HepG2 (cell line): ENCODE results near the gene TFRC. TPM values are rescaled to one million over a fixed set of nuclear protein-coding genes. Genes with fewer than 3 reads are reported as not detected.

Experiments
- ATAC-seq: fragments of 200-7000 bp; cut with Tn5 transposase; 3 replicates; pipeline ENCODE4 v1.9.1; 2020; ENCODE audit warnings: mild to moderate bottlenecking, moderate library complexity
- BruUV-seq: library from RNA; stranded (reverse); fragments of 400-500 nt; replicated peaks from 2 replicates; lab custom pipeline; 2021; lab: Mats Ljungman, UMichigan
- CTCF ChIA-PET: fragments of 300-600 bp; formaldehyde crosslinking; extraction: SDS; loops from one replicate; lab custom pipeline; 2021; ENCODE audit warnings: low total read pairs, inconsistent platforms, low intra/inter-chr PET ratio; lab: Yijun Ruan, JAX
- POLR2A ChIA-PET: fragments of 350-600 bp; sonication (Branson Sonifier 250); formaldehyde crosslinking; loops from one replicate; lab custom pipeline; 2020; ENCODE audit warnings: antibody characterized with exemption, inconsistent platforms; lab: Yijun Ruan, JAX
- DNase-seq: peaks from one replicate; pipeline ENCODE4 v3.0.0-alpha.2; 2015; ENCODE audit warnings: low spot score
- FAIRE-seq: peaks from 3 replicates; lab custom pipeline; 2011; peaks lifted over from hg19 to GRCh38; lab: Jason Lieb, UNC
- H2AFZ ChIP-seq: one replicate; pipeline ENCODE4 v1.6.1; 2011; ENCODE audit warnings: low read length, inconsistent platforms
- H3K27ac ChIP-seq: fragments of 300-600 bp; 3 replicates; pipeline ENCODE4 v1.8.0; 2011; ENCODE audit warnings: mixed run types, mild to moderate bottlenecking, mixed read lengths, low read length, inconsistent platforms; ENCODE audit not compliant: insufficient read depth; ENCODE audit errors: extremely low read length
- H3K27me3 ChIP-seq, 2 experiments: fragments of 200-600 bp in 1 of 2; 2 replicates in 1 of 2; 3 replicates in 1 of 2; pipeline versions ENCODE4 v1.6.0 to v1.8.0; 2011; ENCODE audit warnings: low read length in 2 of 2, mild to moderate bottlenecking in 2 of 2, moderate library complexity in 2 of 2, inconsistent platforms in 1 of 2; ENCODE audit not compliant: insufficient read depth in 2 of 2, control insufficient read depth in 1 of 2
- H3K36me3 ChIP-seq, 2 experiments: fragments of 200-600 bp in 1 of 2; replicated peaks in 1 of 2; 2 replicates in 1 of 2; 3 replicates in 1 of 2; pipeline versions ENCODE4 v1.5.1 to v1.8.0; 2011; ENCODE audit warnings: low read length in 2 of 2, inconsistent platforms in 1 of 2; ENCODE audit not compliant: insufficient read depth in 2 of 2, control insufficient read depth in 1 of 2
- H3K4me1 ChIP-seq: 2 replicates; pipeline ENCODE4 v1.5.1; 2012; ENCODE audit warnings: low read length, inconsistent platforms; ENCODE audit not compliant: insufficient read depth
- H3K4me2 ChIP-seq: 2 replicates; pipeline ENCODE4 v1.6.0; 2011; ENCODE audit warnings: low read depth, low read length, inconsistent platforms
- H3K4me3 ChIP-seq, 3 experiments: fragments of 200-600 bp in 1 of 3; sonication (generic), shearing (Covaris generic) in 1 of 3; replicated peaks in 1 of 3; 2 replicates each; pipeline ENCODE4 v1.5.1; 2011 to 2016; ENCODE audit warnings: low read length in 3 of 3, inconsistent platforms in 2 of 3, low read depth in 2 of 3, mild to moderate bottlenecking in 2 of 3, control low read depth in 1 of 3, mixed read lengths in 1 of 3; ENCODE audit not compliant: insufficient read depth in 1 of 3
- H3K79me2 ChIP-seq: one replicate; pipeline ENCODE4 v1.6.1; 2011; ENCODE audit warnings: low read length, inconsistent platforms; ENCODE audit not compliant: insufficient read depth
- H3K9ac ChIP-seq: 2 replicates; pipeline ENCODE4 v1.6.0; 2011; ENCODE audit warnings: mild to moderate bottlenecking, low read depth, low read length, inconsistent platforms; ENCODE audit not compliant: insufficient read depth
- H3K9me3 ChIP-seq: 2 replicates; pipeline ENCODE4 v1.5.1; 2012; ENCODE audit warnings: mild to moderate bottlenecking, low read length
- H4K20me1 ChIP-seq: 2 replicates; pipeline ENCODE4 v1.6.0; 2011; ENCODE audit warnings: inconsistent platforms, mild to moderate bottlenecking, low read length, moderate library complexity; ENCODE audit not compliant: insufficient read depth
- EP300 ChIP-seq, 3 experiments: sonication (generic) in 1 of 3; formaldehyde crosslinking in 1 of 3; IDR thresholded peaks; 2 replicates each; pipeline versions ENCODE4 v1.5.1 to v1.6.1; 2011 to 2020; ENCODE audit warnings: low read depth in 2 of 3, low read length in 2 of 3, borderline replicate concordance in 1 of 3, improper control_type of control experiment in 1 of 3, mild to moderate bottlenecking in 1 of 3, missing genetic modification reagents in 1 of 3, moderate library complexity in 1 of 3
- GATAD2A ChIP-seq: IDR thresholded peaks from 2 replicates; pipeline ENCODE4 v1.6.1; 2016
- KDM4B ChIP-seq: sonication (generic); formaldehyde crosslinking; IDR thresholded peaks from 2 replicates; pipeline ENCODE4 v1.4.0; 2020; ENCODE audit warnings: missing genetic modification reagents
- MEF2D ChIP-seq: sonication (generic); formaldehyde crosslinking; IDR thresholded peaks from 2 replicates; pipeline ENCODE4 v1.5.1; 2020; ENCODE audit warnings: mild to moderate bottlenecking, missing genetic modification reagents
- MLLT10 ChIP-seq: sonication (generic); formaldehyde crosslinking; IDR thresholded peaks from 2 replicates; pipeline ENCODE4 v1.4.0; 2020; ENCODE audit warnings: missing genetic modification reagents
- PHF8 ChIP-seq: sonication (generic); formaldehyde crosslinking; IDR thresholded peaks from 2 replicates; pipeline ENCODE4 v1.5.0; 2020; ENCODE audit warnings: missing genetic modification reagents
- REL ChIP-seq: sonication (generic); formaldehyde crosslinking; conservative IDR thresholded peaks from 2 replicates; pipeline ENCODE4 v1.8.0; 2022; ENCODE audit warnings: mild to moderate bottlenecking, missing genetic modification reagents, moderate library complexity
- SOX13 ChIP-seq, 3 experiments: fragments of 450-650 bp in 1 of 3; sonication (generic) in 1 of 3; formaldehyde crosslinking in 1 of 3; IDR thresholded peaks in 2 of 3; conservative IDR thresholded peaks in 1 of 3; 2 replicates each; pipeline versions ENCODE4 v1.5.0 to v1.6.1; 2016 to 2020; ENCODE audit warnings: antibody characterized with exemption in 1 of 3, mild to moderate bottlenecking in 1 of 3, missing compliant biosample characterization in 1 of 3, missing genetic modification reagents in 1 of 3, moderate library complexity in 1 of 3
- SOX5 ChIP-seq: IDR thresholded peaks from 2 replicates; pipeline ENCODE4 v1.6.1; 2016; ENCODE audit warnings: borderline replicate concordance
- STAT5B ChIP-seq: sonication (generic); formaldehyde crosslinking; IDR thresholded peaks from 2 replicates; pipeline ENCODE4 v1.4.0; 2020; ENCODE audit warnings: missing genetic modification reagents
- ZBTB7B ChIP-seq: sonication (generic); formaldehyde crosslinking; IDR thresholded peaks from 2 replicates; pipeline ENCODE4 v1.4.0; 2020; ENCODE audit warnings: missing genetic modification reagents
- ZNF24 ChIP-seq: fragments of 450-650 bp; IDR thresholded peaks from 2 replicates; pipeline ENCODE4 v1.6.1; 2017; ENCODE audit warnings: antibody characterized with exemption, mild to moderate bottlenecking
- ZNF256 ChIP-seq: sonication (generic); formaldehyde crosslinking; conservative IDR thresholded peaks from 2 replicates; pipeline ENCODE4 v1.4.0; 2020; ENCODE audit warnings: missing genetic modification reagents
- ZNF530 ChIP-seq: sonication (generic); formaldehyde crosslinking; IDR thresholded peaks from 2 replicates; pipeline ENCODE4 v1.5.0; 2020; ENCODE audit warnings: low read depth, mild to moderate bottlenecking, missing genetic modification reagents
- ZNF607 ChIP-seq: sonication (generic); formaldehyde crosslinking; IDR thresholded peaks from 2 replicates; pipeline ENCODE4 v1.5.1; 2020; ENCODE audit warnings: missing genetic modification reagents, mild to moderate bottlenecking, borderline replicate concordance
- ZNF816 ChIP-seq: sonication (generic); formaldehyde crosslinking; IDR thresholded peaks from 2 replicates; pipeline ENCODE4 v1.8.0; 2022; ENCODE audit warnings: missing genetic modification reagents, mild to moderate bottlenecking, borderline replicate concordance
- WGBS: methylation state at CpG from one replicate; pipeline ENCODE4 v1.1.6; 2017; ENCODE audit warnings: low lambda C conversion rate; 5-methylcytosine and 5-hydroxymethylcytosine counted together
- in situ Hi-C: cut with HindIII; loops from 2 replicates; pipeline ENCODE4 v1.10.0; 2017; ENCODE audit warnings: low pct_unique_long_range_greater_than_20kb; ENCODE audit not compliant: extremely low pct_ligation_motif_present
- intact Hi-C: fragments of 100-400 bp; cut with micrococcal nuclease; formaldehyde crosslinking; loops from one replicate; pipeline ENCODE4 v1.10.0; 2022; ENCODE audit not compliant: unreplicated experiment
- polyA plus RNA-seq, 8 experiments: library from polyadenylated mRNA; depleted of rRNA in 3 of 8; stranded (reverse) in 7 of 8; unstranded in 1 of 8; fragments of >200 nt; fragmentation: Illumina TruSeq in 4 of 8; extraction: Trizol in 4 of 8; gene quantifications; 2 replicates each; pipeline versions ENCODE4 v1.2.1 to v1.2.3, GENCODE V29; 2011 to 2016; ENCODE audit warnings: low read depth in 4 of 8, missing spikeins in 1 of 8, mixed read lengths in 1 of 8; ENCODE audit not compliant: insufficient read depth in 1 of 8
- total RNA-seq, 5 experiments: library from RNA; depleted of rRNA; stranded (reverse); fragments of >200 nt; fragmentation: Illumina TruSeq; extraction: Trizol; gene quantifications; 2 replicates each; pipeline ENCODE4 v1.2.3, GENCODE V29; 2016; ENCODE audit warnings: low read depth in 1 of 5
- TF ChIP-seq, protein P1 (sequence below), 2 experiments: sonication (generic) in 1 of 2; formaldehyde crosslinking in 1 of 2; IDR thresholded peaks; 2 replicates each; pipeline versions ENCODE4 v1.4.0 to v1.6.1; 2018 to 2020; ENCODE audit warnings: missing genetic modification reagents in 2 of 2, borderline replicate concordance in 1 of 2, low read depth in 1 of 2, mild to moderate bottlenecking in 1 of 2, missing biosample characterization in 1 of 2
- TF ChIP-seq, protein P2 (sequence below): sonication (generic); formaldehyde crosslinking; IDR thresholded peaks from 2 replicates; pipeline ENCODE4 v1.4.0; 2020; ENCODE audit warnings: missing genetic modification reagents, borderline replicate concordance

The TFRC gene
- total and polyA plus RNA-seq, 2 of the 13 experiments (the other 11 are each of a cell fraction or from before 2014, with no cell fraction given), result 188 to 274 TPM

DNA sequence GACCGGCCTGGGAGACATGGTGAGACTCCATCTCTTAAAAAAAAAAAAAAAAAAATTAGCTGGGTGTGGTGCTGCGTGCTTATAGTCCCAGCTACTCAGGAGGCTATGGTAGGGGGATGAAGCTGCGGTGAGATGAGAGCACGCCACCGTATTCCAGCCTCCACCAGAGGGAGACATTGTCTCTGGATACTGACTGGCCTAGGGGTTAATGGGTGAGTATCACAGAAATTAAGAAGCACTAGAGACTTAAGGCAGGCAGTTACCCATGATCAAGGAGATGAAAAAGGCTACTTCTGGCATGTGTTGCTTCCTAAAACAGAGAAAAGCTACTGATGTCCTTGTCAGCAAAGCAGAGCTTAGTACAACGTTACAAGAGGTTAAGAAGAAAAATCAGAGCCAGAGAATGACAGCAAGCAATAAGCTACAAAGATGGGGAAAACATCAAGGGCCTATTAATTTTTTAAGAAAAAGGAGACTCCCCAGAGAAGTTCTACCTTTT, 8.6 kb downstream of the TFRC start:
- peak; percentile 40 for DNase-seq
- CTCF ChIA-PET, result interaction anchor here (2.9 kb wide), 1 partner anchor 123 kb away, joined by 32 read pairs; no protein-coding TSS in a partner anchor
- FAIRE-seq, result peak; percentile 49
- Histone ChIP-seq H3K4me1 (peaks cover 10% of the 10 kb centered on the region; the same call in 1 of the 2 replicates), H3K36me3 (peaks cover 27 to 71% of the 10 kb centered on the region in 2 experiments), H3K27ac (no peak overlapping the region), H3K27me3 (no peaks in the 10 kb centered on the region), H3K9me3 (no peaks in the 10 kb centered on the region), H2AFZ (no peak overlapping the region), H4K20me1 (peaks cover 36% of the 10 kb centered on the region), H3K9ac (no peak overlapping the region), H3K4me3 (no peak overlapping the region), H3K4me2 (no peak overlapping the region), H3K79me2 (peaks cover 32% of the 10 kb centered on the region)
- BruUV-seq, result no TSS peak
- intact Hi-C loops, result loop anchor here (1.0 kb wide), 1 partner anchor 123 kb away; no protein-coding TSS in a partner anchor
- 70% methylated on average over 6 of the region's 6 CpGs for WGBS
- POLR2A ChIA-PET, result interaction anchor here (1.1 kb wide), 1 partner anchor 117 kb away, joined by 3 read pairs; no protein-coding TSS in a partner anchor
- peak; percentile 96 for ATAC-seq
- in situ Hi-C loops, result no loop called here
- TF ChIP-seq STAT5B (CRISPR knock-in tag) (no peak), GATAD2A (CRISPR knock-in tag) (0 out of 2 replicates have a peak, but pooled peaks have one; percentile 14), ZNF530 (no peak), PHF8 (no peak), ZNF816 (no peak), ZBTB7B (CRISPR knock-in tag) (no peak), EP300 (IDR thresholded peaks at IDR 0.05; ENCODE audit: low read depth in 2 of 2, low read length in 2 of 2) (no peak), EP300 (CRISPR knock-in tag; IDR thresholded peaks at IDR 0.05; ENCODE audit: borderline replicate concordance) (no peak), SOX5 (CRISPR knock-in tag) (no peak), SOX13 (IDR thresholded peaks at IDR 0.05) (no peak), SOX13 (CRISPR knock-in tag; conservative IDR thresholded peaks at IDR 0.05 in 1 of 2, IDR thresholded peaks at IDR 0.05 in 1 of 2) (no peak), KDM4B (CRISPR knock-in tag) (no peak), ZNF24 (no peak), ZNF256 (CRISPR knock-in tag) (no peak), ZNF607 (CRISPR knock-in tag) (no peak), MLLT10 (CRISPR knock-in tag) (no peak), MEF2D (CRISPR knock-in tag) (no peak), REL (CRISPR knock-in tag) (no peak)
- TF ChIP-seq, protein P1, sequence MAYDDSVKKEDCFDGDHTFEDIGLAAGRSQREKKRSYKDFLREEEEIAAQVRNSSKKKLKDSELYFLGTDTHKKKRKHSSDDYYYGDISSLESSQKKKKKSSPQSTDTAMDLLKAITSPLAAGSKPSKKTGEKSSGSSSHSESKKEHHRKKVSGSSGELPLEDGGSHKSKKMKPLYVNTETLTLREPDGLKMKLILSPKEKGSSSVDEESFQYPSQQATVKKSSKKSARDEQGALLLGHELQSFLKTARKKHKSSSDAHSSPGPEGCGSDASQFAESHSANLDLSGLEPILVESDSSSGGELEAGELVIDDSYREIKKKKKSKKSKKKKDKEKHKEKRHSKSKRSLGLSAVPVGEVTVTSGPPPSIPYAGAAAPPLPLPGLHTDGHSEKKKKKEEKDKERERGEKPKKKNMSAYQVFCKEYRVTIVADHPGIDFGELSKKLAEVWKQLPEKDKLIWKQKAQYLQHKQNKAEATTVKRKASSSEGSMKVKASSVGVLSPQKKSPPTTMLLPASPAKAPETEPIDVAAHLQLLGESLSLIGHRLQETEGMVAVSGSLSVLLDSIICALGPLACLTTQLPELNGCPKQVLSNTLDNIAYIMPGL (CRISPR knock-in tag; IDR thresholded peaks at IDR 0.05; ENCODE audit: borderline replicate concordance in 1 of 2, low read depth in 1 of 2), result 0 out of 4 replicates have a peak, but pooled peaks of 1 of the 2 experiments have one; percentile 23
- TF ChIP-seq, protein P2, sequence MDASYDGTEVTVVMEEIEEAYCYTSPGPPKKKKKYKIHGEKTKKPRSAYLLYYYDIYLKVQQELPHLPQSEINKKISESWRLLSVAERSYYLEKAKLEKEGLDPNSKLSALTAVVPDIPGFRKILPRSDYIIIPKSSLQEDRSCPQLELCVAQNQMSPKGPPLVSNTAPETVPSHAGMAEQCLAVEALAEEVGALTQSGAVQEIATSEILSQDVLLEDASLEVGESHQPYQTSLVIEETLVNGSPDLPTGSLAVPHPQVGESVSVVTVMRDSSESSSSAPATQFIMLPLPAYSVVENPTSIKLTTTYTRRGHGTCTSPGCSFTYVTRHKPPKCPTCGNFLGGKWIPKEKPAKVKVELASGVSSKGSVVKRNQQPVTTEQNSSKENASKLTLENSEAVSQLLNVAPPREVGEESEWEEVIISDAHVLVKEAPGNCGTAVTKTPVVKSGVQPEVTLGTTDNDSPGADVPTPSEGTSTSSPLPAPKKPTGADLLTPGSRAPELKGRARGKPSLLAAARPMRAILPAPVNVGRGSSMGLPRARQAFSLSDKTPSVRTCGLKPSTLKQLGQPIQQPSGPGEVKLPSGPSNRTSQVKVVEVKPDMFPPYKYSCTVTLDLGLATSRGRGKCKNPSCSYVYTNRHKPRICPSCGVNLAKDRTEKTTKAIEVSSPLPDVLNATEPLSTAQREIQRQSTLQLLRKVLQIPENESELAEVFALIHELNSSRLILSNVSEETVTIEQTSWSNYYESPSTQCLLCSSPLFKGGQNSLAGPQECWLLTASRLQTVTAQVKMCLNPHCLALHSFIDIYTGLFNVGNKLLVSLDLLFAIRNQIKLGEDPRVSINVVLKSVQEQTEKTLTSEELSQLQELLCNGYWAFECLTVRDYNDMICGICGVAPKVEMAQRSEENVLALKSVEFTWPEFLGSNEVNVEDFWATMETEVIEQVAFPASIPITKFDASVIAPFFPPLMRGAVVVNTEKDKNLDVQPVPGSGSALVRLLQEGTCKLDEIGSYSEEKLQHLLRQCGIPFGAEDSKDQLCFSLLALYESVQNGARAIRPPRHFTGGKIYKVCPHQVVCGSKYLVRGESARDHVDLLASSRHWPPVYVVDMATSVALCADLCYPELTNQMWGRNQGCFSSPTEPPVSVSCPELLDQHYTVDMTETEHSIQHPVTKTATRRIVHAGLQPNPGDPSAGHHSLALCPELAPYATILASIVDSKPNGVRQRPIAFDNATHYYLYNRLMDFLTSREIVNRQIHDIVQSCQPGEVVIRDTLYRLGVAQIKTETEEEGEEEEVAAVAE (CRISPR knock-in tag), result no peak
